ENCODE data around the gene PTPRCAP.

Gene PTPRCAP

DNA sequence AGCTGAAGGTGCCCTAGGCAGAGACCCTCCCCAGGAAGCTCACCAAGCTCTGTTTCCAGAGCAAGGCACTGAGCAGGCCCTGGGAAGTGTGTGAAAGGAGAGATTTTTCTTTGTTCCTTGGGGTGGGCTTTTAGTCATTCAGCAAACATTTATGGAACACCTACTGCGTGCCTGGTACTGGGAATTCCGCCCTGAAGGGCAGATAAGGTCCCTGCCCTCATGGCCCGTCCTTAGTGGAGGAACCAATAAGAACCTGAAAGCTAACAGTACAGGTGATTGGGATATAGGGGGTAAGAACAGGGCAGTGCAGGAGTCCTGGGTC lies 27.7 kb upstream of the PTPRCAP start:
- DNase-seq = no peak

DNA sequence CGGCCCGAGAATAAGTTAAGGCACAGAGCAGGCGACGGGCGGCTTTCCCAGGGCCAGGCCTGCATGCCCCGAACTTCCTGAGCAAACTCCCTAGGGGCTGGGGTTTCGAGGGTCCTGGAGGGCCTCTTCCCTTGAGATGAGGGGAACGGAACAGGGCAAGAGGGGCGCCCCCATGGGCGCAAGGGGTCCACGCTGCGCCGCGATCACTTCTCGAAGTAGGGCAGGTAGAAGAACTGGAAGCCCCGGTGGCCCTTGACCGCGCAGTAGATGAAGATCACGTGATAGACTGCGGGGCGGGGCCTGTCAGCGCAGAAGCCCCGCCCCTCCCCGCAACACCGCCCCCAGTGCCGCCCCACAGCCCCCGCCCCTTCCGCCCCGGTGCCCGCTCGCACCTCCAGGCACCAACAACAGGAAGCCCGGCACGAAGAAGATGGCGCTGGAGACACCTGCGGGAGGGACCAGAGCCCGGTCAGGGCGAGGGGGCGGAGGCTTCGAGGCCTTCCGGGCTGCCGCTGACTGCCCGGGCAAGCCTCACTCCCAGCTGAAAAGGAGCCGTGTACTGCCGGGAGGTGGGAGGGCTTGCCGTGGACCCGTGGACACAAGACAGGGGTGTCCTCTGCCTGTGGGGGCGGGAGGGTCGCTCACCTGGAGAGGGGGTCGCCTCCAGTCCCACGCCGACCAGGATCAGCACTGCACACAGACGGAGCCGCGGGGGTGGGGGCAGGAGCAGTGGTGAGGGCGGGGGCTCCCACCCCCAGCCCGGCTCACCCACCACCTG lies 27.1 kb upstream of the PTPRCAP start:
- peak; percentile 88 to 92 for DNase-seq

DNA sequence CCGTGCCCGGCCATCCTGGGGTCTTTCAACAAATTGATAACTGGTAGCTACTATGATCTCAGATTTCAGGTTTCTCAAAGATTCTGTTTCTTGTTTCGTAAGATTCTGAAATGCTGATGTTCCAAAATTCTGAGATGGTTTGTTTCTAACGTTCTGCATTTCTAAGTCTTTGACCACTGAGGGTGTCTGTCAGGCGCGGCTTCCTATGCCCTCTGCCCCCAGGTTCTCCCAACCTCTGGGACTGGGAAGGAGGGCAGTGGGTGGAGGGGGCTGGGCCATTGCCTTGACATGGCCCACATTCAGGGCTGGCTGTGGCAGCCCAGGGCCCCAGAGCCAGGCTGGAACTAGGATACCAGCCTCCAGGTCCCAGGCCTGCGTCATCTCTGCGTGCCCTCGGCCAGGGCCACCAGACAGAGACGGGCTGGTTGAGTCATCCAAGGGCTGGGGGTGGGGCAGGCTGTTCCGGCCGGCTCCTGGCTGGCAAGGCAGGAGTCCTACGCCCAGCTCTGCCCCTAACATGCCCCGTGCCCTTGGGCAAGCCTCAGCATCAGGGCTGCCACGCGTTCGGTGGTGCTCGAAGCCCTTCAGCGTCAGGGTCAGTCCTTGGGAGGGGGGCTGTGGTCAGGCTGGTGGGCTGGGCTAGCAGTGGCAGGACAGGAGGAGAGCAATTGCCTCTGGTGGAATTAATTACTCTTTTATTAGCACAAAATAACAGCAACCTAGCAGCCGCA lies 26.4 kb upstream of the PTPRCAP start:
- DNase-seq = no peak

DNA sequence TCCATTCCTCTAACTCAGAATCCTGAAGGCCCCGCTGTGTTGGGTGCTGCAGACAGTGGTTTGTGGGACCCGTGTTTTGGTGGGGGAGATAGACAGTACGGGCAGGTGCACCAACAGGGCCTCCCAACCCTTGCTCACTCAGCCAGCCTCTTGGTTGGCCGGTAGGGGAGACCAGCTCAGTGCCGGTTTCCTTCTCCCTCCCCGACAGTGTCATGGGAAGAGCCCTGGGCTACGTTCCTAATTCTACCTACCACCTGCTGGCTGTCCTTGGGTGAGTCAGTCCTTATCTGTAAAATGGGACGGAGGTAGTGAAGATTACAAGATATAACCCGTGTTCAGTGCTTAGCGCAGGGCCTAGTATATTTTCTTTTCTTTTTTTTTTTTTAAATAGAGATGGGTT lies 25.7 kb upstream of the PTPRCAP start:
- DNase-seq = no peak

DNA sequence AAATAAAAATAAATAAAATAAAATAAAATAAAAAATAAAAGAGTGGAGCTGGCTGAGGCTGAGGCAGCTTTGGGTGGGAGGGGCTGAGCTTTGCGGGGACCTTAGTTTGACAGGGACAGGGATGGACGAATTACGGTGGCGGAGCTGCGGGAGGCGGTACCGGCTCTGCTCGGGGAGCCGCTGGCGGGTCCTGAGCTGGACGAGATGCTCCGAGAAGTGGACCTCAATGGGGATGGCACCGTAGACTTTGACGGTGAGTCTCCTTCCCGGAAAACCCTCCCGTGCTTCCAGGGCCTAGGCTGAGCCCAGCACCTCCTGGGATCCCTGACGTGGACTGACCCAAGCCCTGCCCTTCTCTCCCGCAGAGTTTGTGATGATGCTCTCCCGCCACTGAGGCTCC lies 20.8 kb upstream of the PTPRCAP start:
- no peak for DNase-seq

DNA sequence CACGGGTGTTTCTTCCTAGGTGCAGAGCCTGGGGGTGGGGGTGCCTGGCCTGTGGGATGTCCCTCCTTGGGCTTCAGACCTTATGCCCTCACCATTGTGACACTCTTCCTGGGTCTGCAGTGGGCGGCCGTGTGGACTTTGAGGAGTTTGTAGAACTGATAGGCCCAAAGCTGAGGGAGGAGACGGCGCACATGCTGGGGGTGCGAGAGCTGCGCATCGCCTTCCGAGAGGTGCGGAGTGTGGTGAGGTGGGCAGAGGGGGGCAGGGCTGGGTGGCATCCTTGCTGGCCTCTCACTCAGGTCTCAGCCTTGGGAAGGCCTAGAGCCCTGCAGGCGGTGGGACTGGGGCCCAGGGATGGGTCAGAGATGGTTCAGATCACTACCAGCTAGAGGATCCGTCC lies 20.0 kb upstream of the PTPRCAP start:
- no peak for DNase-seq

DNA sequence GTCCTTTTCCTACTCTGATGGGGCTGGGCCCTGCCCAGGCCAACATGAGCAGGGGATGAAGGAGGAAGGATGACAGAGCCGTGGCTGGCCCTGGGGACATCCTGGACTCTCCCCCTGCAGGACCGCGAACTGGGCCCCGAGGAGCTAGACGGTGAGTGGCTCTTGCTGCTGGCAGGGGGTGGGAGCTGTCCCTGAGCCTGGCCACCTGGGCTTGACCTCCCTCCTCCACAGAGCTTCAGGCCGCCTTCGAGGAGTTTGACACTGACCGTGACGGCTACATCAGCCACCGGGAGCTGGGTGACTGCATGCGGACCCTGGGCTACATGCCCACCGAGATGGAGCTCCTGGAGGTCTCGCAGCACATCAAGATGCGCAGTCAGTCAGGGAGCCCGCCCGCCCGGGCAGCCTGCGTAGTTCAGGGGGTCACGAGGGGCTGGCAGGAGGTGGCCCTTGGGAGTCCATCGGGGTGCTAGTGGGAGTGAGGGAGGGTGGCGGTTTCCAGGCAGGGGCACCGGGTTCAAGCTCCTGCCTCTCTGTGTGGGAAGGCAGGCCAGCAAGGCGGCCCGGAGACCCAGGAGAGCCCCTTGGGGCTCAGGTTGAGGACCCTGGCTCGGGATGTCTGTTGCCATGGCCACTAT lies 18.7 kb upstream of the PTPRCAP start:
- DNase-seq = no peak

DNA sequence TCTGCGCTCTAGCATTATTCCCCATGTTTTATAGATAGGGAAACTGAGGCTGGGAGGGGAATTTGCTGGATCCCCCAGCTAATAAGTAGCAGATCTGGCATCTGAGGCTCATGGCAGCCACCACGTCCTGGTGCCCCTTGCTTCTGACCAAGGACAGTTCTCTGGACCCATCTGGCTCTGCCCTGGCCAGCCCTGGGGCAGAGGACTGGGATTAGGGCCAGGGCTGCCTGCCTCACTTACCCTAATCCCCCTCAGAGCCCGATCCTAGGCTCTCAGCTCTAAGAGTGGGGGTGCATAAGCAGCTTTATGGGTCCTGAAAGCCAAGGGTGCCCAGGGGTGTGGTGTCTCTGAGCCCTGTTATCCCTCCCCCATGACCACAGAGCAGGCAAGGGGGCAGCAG lies 17.6 kb upstream of the PTPRCAP start, which contains the start of gene CABP4:
Gene CABP4, plus strand, starts transcription at position 301 of the 400 bp plus-strand sequence. Its CDS starts 70 bp downstream, at position 371.
- no peak for DNase-seq

DNA sequence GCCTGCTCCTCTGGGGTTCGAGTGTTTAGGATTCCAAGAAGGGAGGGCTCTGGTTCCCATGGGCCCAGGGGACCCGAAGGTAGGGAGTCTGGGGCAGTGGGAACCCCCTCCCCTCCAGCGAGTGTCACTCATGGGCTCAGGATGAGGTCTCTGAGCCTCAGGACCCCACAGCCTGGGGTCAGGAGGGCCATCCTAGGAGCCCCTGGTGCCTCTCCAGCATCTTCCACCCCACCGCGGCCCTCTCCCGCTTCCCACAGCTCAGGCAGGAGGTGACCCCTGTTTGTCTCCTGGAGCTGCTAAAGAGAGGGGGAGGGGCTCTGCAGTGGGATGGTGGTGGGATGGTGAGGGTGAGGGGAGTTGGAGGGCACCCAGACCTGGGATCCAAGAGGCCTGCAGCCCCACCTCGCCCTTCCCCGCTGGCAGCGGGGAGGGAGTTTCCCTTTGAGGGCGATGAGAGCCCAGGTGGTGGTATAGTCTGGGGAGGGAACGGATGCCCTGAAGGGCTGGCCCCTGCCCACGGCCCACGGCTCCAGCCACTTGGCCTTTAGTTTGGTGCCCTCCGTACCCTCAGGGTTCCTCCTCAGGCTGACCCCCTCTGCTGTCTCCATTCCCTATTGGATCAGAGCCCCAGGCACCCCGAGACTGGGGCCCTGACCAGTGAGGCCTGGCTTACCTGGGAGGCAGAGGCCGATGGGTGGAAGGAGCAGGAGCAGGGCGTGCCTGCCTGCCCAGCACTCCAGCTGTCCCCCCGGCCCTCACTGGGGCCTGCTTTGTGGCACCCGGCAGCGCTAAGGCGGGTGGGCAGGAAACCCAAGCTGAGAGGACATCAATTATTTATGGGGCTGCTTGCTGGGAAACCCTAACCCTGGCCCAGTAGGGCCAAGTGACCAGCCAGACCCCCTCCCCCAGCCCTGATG lies 16.6 kb upstream of the PTPRCAP start:
- DNase-seq = no peak

DNA sequence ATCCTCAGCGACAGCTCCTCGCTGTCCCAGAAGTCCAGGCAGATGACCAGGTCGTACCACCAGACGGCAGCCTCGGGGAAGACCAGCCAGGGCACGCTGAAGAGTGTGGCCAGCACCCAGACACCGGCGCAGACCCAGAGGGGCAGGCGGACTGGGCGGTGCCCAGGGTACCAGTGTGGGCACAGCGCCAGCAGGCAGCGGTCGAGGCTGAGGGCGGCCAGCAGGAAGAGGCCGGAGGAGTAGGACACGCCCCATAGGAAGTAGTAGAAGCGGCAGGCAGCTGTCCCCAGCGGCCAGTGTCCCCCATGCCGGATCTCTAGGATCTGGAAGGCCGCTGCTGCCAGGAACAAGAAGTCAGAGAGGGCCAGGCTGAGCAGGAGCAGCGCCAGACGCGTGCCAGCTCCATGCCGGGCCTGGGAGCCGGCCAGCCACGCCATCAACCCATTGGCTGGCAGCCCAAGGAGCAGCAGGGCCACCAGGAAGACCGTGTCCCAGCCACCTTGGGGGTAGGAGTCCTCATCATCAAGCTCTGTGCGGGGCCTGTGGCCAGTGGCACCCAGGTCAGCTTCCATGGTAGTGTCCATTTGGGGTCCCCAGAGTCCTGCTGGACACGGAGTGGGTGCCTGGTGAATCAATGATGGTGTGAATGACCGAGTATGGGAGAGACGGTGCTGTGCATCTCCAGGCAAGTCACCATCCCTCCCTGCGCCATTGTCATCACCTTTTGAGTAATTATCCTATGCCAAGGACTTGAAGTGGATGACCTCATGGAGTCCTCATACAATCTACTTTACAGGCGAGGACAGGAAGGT lies 14.9 kb upstream of the PTPRCAP start, which contains the start of gene GPR152:
Gene GPR152, minus strand, starts transcription at position 589 of the 812 bp plus-strand sequence. Its CDS starts 5 bp downstream, at position 584.
- no peak for DNase-seq

DNA sequence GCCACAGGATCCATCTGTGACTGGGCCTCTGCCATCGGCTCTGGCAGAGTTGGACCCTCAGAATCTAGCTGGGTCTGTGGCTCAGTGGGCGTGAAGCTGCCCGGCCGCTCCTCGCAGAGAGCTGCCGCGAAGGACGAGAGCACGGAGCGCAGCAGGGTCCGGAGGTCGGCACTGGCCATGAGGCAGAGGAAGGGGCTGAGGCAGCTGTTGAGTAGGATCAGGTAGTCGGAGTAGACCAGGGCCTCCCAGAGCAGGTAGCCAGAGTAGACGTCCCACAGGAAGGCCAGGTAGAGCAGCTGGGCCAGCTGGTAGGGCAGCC lies 14.1 kb upstream of the PTPRCAP start:
- DNase-seq = no peak

DNA sequence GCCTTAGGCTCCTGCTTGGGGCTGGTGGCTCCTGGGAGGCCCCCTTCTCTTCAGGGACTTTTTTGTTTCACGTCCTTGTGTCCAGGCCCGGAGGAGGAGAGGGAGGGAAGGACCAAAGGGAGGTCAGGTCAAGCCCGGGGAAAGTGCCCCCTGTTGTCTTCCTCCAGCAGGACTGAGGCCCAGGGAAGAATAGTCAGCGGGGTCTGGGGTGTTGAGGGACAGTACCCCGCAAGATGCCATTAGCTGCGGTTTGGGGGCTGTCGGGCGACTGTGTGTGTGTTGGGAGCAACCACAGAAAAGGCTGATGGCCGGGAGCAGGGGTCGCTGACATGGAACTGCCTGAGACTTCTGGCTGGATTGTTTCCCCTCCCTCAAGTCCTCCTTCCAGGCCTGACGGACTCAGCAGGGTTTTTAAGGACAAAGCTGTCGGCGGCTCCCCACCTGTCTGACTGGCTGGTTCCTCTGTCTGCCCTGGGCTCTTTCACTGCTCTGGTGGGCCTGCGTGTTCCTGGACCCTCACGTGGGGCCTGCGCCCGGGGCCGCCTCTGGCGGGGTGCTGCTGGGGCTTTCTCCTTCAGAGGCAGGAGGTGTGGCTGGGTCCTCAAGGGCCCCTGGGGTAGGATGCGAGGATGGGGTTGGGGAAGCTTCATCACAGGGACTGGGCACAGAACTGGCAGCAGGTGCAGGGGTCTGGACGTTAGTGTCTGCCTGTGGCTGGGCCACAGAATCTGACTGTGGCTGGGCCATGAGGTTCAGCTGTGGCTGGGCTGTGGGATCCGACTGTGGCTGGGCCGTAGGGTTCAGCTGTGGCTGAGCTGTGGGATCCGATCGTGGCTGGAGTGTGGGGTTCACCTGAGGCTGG lies 13.5 kb upstream of the PTPRCAP start:
- DNase-seq = no peak

DNA sequence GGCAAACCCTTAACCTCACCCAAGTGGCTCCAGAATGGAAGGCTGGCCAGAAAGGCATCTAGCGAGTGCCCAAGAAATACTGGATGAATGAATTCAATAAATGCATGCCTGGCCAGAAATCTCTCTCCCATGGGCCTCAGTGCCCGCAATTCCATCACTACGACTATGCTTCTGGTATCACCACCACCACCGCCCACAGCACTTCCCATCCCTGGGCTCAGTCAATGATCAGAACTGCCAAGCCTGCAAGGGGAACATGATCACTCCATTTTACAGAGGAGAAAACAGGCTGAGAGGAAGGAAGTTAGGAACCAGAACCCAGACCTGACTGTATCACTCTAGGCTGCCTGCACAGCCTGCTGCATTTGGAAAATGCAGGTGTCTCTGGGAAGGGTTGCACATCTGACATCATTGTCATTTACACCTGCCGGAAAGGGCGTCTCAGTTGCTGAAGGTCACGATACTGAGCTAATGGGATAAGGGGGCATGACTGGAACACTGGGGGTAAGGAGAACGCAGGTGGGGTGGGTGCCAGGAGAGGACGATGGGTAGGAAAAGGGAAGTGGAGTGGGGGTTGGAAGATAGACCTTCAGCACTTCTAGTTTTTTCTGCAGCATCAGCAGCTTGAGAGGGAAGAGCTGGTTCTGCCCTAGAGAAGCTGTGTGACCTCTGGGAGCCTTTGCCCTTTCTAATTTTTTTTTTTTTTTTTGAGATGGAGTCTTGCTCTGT lies 11.8 kb upstream of the PTPRCAP start:
- no peak for DNase-seq

DNA sequence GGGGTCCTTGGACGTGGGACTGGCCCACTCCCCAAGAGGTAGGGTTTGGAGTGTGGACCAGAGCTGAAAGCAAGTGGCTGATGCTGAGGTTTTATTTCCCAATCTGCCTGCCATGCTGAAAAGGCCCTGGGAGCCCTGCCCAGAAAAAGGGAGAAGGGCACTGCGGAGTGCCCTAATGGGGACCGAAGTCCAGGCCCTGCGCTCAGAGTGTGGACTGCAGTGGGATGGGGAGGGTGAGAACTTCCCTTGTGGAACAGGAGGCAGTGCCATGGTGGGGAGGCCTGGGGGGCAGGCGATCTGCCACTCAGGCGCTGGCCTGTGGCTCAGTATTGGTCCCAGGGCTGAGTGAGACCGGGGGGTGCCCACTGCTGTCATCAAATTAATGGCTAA lies 10.7 kb upstream of the PTPRCAP start:
- DNase-seq = no peak

DNA sequence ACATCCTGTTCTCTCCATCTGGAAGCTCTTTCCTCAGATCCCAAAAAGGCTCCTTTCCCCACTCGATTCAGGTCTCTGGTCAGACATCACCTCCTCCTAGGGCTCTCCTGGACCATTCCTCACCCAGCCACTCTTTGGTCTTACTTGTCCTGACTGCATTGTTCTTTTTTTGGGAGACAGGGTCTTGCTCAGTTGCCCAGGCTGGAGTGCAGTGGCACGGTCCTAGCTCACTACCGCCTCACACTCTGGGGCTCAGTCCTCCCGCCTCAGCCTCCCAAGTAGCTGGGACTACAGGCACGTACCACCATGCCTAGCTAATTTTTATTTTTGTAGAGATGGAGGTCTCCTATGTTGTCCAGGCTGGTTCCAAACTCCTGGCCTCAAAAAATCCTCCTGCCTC lies 8.0 kb upstream of the PTPRCAP start:
- no peak for DNase-seq

DNA sequence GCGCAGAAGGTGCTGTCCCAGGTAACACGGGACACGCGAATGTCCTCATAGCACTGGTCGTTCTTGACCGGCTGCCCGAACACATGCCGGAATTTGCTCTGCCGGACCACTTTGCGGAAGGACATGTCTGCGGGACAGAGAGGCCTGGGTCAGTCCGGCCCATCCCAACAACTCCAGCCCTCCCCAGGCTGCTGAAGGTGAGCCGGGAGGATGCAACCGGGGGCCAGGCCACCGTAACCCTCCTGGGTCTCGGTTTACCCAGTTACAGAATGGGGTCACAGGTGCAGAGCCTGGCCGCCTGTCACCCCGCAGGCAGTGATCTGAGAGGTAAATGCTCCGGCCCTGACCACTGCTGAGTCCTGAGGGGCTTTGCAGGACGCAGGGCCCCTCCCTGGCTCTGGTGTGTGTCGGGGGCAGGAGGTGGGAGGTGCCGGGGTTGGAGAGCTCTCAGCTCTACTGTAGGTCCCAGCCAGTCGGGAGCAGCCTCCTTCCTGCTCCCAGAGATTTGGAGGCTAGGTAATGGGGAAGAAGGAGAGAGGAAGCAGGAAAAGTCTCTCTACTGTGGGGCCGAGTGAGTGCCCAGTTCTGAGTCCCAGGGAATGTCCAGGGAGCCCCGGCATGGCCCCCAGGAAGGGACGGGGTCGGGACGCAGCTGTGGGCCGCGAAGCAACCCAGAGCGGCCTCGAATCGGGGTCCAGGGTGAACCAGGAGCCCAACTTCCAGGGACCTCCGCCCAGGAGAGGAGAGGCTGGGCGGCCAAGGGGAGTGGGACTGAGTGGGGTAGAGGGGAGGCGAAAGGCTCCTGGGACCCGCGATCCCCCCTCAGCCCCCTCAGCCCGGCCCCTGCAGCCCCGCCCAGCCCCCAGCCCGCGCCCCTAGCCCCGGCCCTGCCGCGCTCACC lies 5.3 kb upstream of the PTPRCAP start:
- DNase-seq = no peak

DNA sequence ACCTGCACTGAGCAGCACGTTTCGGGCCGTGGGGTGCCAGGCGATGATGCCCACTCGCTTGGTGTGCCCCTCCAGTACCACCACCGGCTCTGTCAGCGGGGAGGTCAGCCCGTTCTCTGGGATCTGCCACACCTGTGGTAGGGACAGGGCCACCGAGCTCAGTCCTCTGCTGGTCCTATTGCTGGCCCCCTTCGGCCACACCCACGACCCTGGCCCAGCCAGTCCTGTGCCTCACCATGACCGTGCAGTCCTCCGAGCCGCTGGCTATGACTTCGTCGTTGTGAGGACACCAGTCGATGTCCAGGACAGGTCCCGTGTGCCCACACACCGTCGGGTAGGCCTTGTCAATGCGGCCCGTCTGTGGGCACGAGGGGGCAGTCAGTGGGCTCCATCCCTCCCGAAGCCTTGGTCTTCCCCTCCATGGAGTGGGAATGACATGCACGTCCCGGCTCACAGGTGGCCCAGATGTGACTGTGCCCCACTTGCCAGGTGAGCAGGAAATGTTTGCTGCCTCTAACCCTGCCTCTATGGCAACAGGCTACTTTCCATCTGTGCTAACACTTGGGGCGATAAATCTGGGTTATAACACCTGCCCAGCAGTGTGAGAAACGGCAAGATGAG lies 4.4 kb upstream of the PTPRCAP start:
- no peak for DNase-seq

DNA sequence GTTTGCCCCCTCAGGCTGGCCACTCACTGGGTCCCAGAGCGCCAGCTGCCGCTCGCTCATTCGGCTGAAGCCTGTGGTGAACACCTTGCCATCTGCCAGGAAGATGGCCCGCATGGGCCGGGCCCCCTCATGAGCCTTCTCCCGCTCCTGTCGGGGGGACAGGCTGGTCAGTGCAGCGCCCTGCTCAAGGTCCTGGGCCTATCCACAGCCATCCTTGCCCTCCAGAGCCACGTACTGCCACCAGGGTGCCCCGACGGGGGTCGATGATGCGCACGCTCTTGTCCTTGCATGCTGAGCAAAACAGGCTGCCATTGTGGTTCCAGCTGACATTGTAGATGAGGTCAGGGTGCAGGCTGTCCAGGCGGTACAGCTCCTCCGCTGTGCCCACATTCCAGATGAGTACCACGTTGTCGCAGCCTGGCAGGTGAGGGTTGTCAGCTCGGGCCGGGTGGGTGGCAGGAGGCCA lies 3.6 kb upstream of the PTPRCAP start:
- no peak for DNase-seq
